H9 (cell line): ENCODE results near the gene ARHGEF16. TPM values are rescaled to one million over a fixed set of nuclear protein-coding genes. Genes with fewer than 3 reads are reported as not detected.

Experiments used
- DNase-seq: peaks from one replicate; pipeline ENCODE4 v3.0.0-alpha.2; 2017
- H2AFZ ChIP-seq: one replicate; pipeline ENCODE4 v1.6.1; 2013; ENCODE audit warnings: mild to moderate bottlenecking, low read length, control low read depth, moderate library complexity
- H2AK5ac ChIP-seq: 2 replicates; pipeline ENCODE4 v1.6.1; 2013; ENCODE audit warnings: low read length, control low read depth, mixed read lengths; ENCODE audit not compliant: insufficient read length
- H2BK120ac ChIP-seq: one replicate; pipeline ENCODE4 v1.6.1; 2013; ENCODE audit warnings: low read depth, mild to moderate bottlenecking, low read length, control low read depth, inconsistent platforms; ENCODE audit not compliant: poor library complexity, severe bottlenecking
- H2BK12ac ChIP-seq: 2 replicates; pipeline ENCODE4 v1.6.1; 2013; ENCODE audit warnings: low read length, control low read depth, mixed read lengths, low read depth; ENCODE audit not compliant: insufficient read length
- H2BK15ac ChIP-seq: 2 replicates; pipeline ENCODE4 v1.6.1; 2013; ENCODE audit warnings: low read depth, low read length, control low read depth
- H2BK20ac ChIP-seq: one replicate; pipeline ENCODE4 v1.6.1; 2013; ENCODE audit warnings: low read depth, mild to moderate bottlenecking, low read length, control low read depth, inconsistent platforms; ENCODE audit not compliant: poor library complexity, severe bottlenecking
- H2BK5ac ChIP-seq: 2 replicates; pipeline ENCODE4 v1.6.1; 2013; ENCODE audit warnings: low read length, control low read depth, mixed read lengths; ENCODE audit not compliant: insufficient read length
- H3K14ac ChIP-seq: 2 replicates; pipeline ENCODE4 v1.6.1; 2013; ENCODE audit warnings: low read length, control low read depth; ENCODE audit not compliant: insufficient read depth
- H3K18ac ChIP-seq: 2 replicates; pipeline ENCODE4 v1.6.1; 2013; ENCODE audit warnings: low read depth, mild to moderate bottlenecking, mixed read lengths, low read length, control low read depth; ENCODE audit not compliant: insufficient read length
- H3K23ac ChIP-seq: 2 replicates; pipeline ENCODE4 v1.6.1; 2013; ENCODE audit warnings: low read length, control low read depth, mixed read lengths, low read depth; ENCODE audit not compliant: insufficient read length
- H3K23me2 ChIP-seq: 2 replicates; pipeline ENCODE4 v1.6.1; 2013; ENCODE audit warnings: low read depth, mild to moderate bottlenecking, mixed read lengths, low read length, control low read depth; ENCODE audit not compliant: insufficient read length, poor library complexity, severe bottlenecking
- H3K27ac ChIP-seq: 2 replicates; pipeline ENCODE4 v1.5.1; 2013; ENCODE audit warnings: low read length, control low read depth, mixed read lengths, low read depth; ENCODE audit not compliant: insufficient read length
- H3K27me3 ChIP-seq: 2 replicates; pipeline ENCODE4 v1.6.1; 2013; ENCODE audit warnings: low read length, control low read depth, inconsistent platforms; ENCODE audit not compliant: insufficient read depth
- H3K4ac ChIP-seq: 2 replicates; pipeline ENCODE4 v1.6.1; 2013; ENCODE audit warnings: low read depth, mild to moderate bottlenecking, control low read depth, inconsistent platforms, low read length, moderate library complexity
- H3K4me1 ChIP-seq: 2 replicates; pipeline ENCODE4 v1.6.1; 2013; ENCODE audit warnings: low read length, control low read depth, inconsistent platforms; ENCODE audit not compliant: insufficient read depth
- H3K4me2 ChIP-seq: 2 replicates; pipeline ENCODE4 v1.6.1; 2013; ENCODE audit warnings: low read length, control low read depth, mixed read lengths; ENCODE audit not compliant: insufficient read length, insufficient read depth
- H3K56ac ChIP-seq: 2 replicates; pipeline ENCODE4 v1.6.1; 2013; ENCODE audit warnings: low read depth, mild to moderate bottlenecking, mixed read lengths, low read length, control low read depth; ENCODE audit not compliant: insufficient read length
- H3K79me1 ChIP-seq: 2 replicates; pipeline ENCODE4 v1.6.1; 2013; ENCODE audit warnings: low read depth, mild to moderate bottlenecking, moderate library complexity, low read length, control low read depth, inconsistent platforms; ENCODE audit not compliant: insufficient read depth, poor library complexity, severe bottlenecking
- H3K79me2 ChIP-seq: 2 replicates; pipeline ENCODE4 v1.6.1; 2013; ENCODE audit warnings: low read length, control low read depth, inconsistent platforms; ENCODE audit not compliant: insufficient read depth
- H3K9ac ChIP-seq: 2 replicates; pipeline ENCODE4 v1.6.1; 2013; ENCODE audit warnings: low read length, control low read depth, mixed read lengths; ENCODE audit not compliant: insufficient read length; ENCODE audit errors: extremely low read depth
- H3K9me3 ChIP-seq: one replicate; pipeline ENCODE4 v1.6.1; 2013; ENCODE audit warnings: low read depth, low read length, inconsistent platforms; ENCODE audit not compliant: control insufficient read depth
- H3T11ph ChIP-seq: one replicate; pipeline ENCODE4 v1.6.1; 2013; ENCODE audit warnings: mild to moderate bottlenecking, low read length, control low read depth, inconsistent platforms
- H4K20me1 ChIP-seq: one replicate; pipeline ENCODE4 v1.6.1; 2013; ENCODE audit not compliant: control insufficient read depth, insufficient read length, insufficient read depth
- H4K5ac ChIP-seq: 2 replicates; pipeline ENCODE4 v1.6.1; 2013; ENCODE audit warnings: low read depth, mild to moderate bottlenecking, mixed read lengths, low read length, control low read depth; ENCODE audit not compliant: insufficient read length
- H4K8ac ChIP-seq: replicated peaks from 2 replicates; pipeline ENCODE4 v1.6.1; 2013; ENCODE audit warnings: low read length, control low read depth, mixed read lengths, low read depth; ENCODE audit not compliant: insufficient read length
- H4K91ac ChIP-seq: 2 replicates; pipeline ENCODE4 v1.6.1; 2013; ENCODE audit warnings: low read depth, mild to moderate bottlenecking, moderate library complexity, mixed read lengths, low read length, control low read depth; ENCODE audit not compliant: insufficient read length
- H3K27ac Mint-ChIP-seq, 3 experiments: 2 replicates in 2 of 3; 3 replicates in 1 of 3; pipeline ENCODE4 v1.8.0; 2020 to 2021; ENCODE audit warnings: mixed read lengths in 3 of 3, mild to moderate bottlenecking in 1 of 3, moderate library complexity in 1 of 3
- H3K27me3 Mint-ChIP-seq: 2 replicates; pipeline ENCODE4 v1.8.0; 2021; ENCODE audit warnings: low read depth, mild to moderate bottlenecking, moderate library complexity, mixed read lengths
- H3K36me3 Mint-ChIP-seq, 3 experiments: 2 replicates in 2 of 3; 3 replicates in 1 of 3; pipeline ENCODE4 v1.8.0; 2020 to 2021; ENCODE audit warnings: low read depth in 3 of 3, mixed read lengths in 3 of 3; ENCODE audit not compliant: insufficient read depth in 1 of 3
- H3K4me1 Mint-ChIP-seq, 2 experiments: 2 replicates each; pipeline ENCODE4 v1.8.0; 2020; ENCODE audit warnings: mixed read lengths in 2 of 2
- H3K4me3 Mint-ChIP-seq, 2 experiments: 2 replicates in 1 of 2; 3 replicates in 1 of 2; pipeline ENCODE4 v1.8.0; 2020 to 2021; ENCODE audit warnings: mild to moderate bottlenecking in 2 of 2, mixed read lengths in 2 of 2, moderate library complexity in 1 of 2
- H3K9me3 Mint-ChIP-seq, 2 experiments: 2 replicates in 1 of 2; 3 replicates in 1 of 2; pipeline ENCODE4 v1.8.0; 2020; ENCODE audit warnings: mild to moderate bottlenecking in 2 of 2, mixed read lengths in 2 of 2, moderate library complexity in 1 of 2
- WGBS: extraction: QIAGEN DNeasy Blood & Tissue Kit; methylation state at CpG from one replicate; pipeline ENCODE4 v1.1.7; 2013; ENCODE audit warnings: missing lambda C conversion rate, low lambda C conversion rate, mixed read lengths; ENCODE audit not compliant: insufficient read length; ENCODE audit errors: extremely low coverage; 5-methylcytosine and 5-hydroxymethylcytosine counted together
- total RNA-seq: library from RNA; stranded (reverse); gene quantifications from 2 replicates; pipeline ENCODE4 v1.2.1, GENCODE V29; 2021
- TF ChIP-seq, protein P1 (sequence below): fragments of 200-600 bp; sonication (generic); conservative IDR thresholded peaks from 3 replicates; pipeline ENCODE4 v1.8.0; 2021; ENCODE audit warnings: antibody characterized with exemption, mild to moderate bottlenecking

The ARHGEF16 gene
- total RNA-seq, 1 experiment from 2014 or later = 48.5 TPM

DNA sequence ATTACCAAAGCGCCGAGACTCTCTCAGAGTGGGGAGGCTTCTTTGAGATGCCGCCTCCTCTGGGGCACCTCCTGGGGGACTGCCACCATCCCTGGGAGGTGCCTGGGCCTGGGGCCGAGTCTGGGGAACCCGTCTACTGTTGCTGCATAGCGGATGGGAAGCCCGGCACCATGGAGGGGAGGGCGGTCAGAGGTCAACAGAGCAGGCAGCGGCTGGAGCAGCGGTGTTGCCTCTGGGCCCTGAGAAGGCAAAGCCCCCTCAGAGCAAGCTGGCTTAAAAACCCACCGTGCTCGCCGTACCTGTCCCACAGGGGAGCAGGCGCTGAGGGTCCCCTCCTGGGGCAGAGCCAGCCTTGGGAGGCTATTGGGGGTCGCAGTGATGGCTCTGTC, 62.0 kb downstream of the ARHGEF16 start:
- TF ChIP-seq, protein P1, sequence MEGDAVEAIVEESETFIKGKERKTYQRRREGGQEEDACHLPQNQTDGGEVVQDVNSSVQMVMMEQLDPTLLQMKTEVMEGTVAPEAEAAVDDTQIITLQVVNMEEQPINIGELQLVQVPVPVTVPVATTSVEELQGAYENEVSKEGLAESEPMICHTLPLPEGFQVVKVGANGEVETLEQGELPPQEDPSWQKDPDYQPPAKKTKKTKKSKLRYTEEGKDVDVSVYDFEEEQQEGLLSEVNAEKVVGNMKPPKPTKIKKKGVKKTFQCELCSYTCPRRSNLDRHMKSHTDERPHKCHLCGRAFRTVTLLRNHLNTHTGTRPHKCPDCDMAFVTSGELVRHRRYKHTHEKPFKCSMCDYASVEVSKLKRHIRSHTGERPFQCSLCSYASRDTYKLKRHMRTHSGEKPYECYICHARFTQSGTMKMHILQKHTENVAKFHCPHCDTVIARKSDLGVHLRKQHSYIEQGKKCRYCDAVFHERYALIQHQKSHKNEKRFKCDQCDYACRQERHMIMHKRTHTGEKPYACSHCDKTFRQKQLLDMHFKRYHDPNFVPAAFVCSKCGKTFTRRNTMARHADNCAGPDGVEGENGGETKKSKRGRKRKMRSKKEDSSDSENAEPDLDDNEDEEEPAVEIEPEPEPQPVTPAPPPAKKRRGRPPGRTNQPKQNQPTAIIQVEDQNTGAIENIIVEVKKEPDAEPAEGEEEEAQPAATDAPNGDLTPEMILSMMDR = no peak
- Histone ChIP-seq H3K56ac (no peak overlapping the region), H3T11ph (no peak overlapping the region), H3K9me3 (no peaks in the 10 kb centered on the region), H3K18ac (no peak overlapping the region), H3K4me1 (no peaks in the 10 kb centered on the region), H2BK15ac (no peak overlapping the region), H4K8ac (no peak overlapping the region), H4K5ac (no peak overlapping the region), H4K20me1 (peaks cover 3% of the 10 kb centered on the region), H2BK120ac (no peak overlapping the region), H2AFZ (no peak overlapping the region), H3K27me3 (no peaks in the 10 kb centered on the region), H3K23ac (no peak overlapping the region), H3K4ac (no peak overlapping the region), H3K27ac (no peak overlapping the region), H2AK5ac (no peak overlapping the region), H2BK20ac (no peak overlapping the region), H3K9ac (no peak overlapping the region), H3K23me2 (no peaks in the 10 kb centered on the region), H4K91ac (no peak overlapping the region), H3K4me2 (no peak overlapping the region), H2BK5ac (no peak overlapping the region), H2BK12ac (no peak overlapping the region), H3K14ac (no peak overlapping the region; the same call in 1 of the 2 replicates), H3K79me1 (no peaks in the 10 kb centered on the region), H3K79me2 (no peaks in the 10 kb centered on the region; the same call in 1 of the 2 replicates)
- WGBS = no CpG with 5 or more reads among the region's 15 CpGs
- Mint-ChIP-seq H3K27me3 (no peaks in the 10 kb centered on the region; the same call in 1 of the 2 replicates), H3K4me1 (no peaks in the 10 kb centered on the region), H3K9me3 (peaks cover 0 to 3% of the 10 kb centered on the region in 2 experiments; a peak in 3 of 5 replicates), H3K4me3 (no peak overlapping the region), H3K36me3 (peaks cover 0 to 10% (median 5%) of the 10 kb centered on the region in 3 experiments; a peak in 4 of 7 replicates), H3K27ac (no peak overlapping the region)
- no peak for DNase-seq
